A673 (cell line): ENCODE measurements around the gene CERS6. TPM values are rescaled to one million over a fixed set of nuclear protein-coding genes. Genes with fewer than 3 reads are reported as not detected.

Experiments
- BruUV-seq: library from RNA; stranded (reverse); fragments of 400-500 nt; replicated peaks from 2 replicates; lab custom pipeline; 2021; lab: Mats Ljungman, UMichigan
- CTCF ChIA-PET: fragments of 300-600 bp; sonication (Branson Sonifier 250); formaldehyde crosslinking; loops from one replicate; lab custom pipeline; 2022; ENCODE audit warnings: antibody characterized with exemption; lab: Charles Lee
- POLR2A ChIA-PET: fragments of 300-600 bp; sonication (Branson Sonifier 250); formaldehyde crosslinking; loops from one replicate; lab custom pipeline; 2022; ENCODE audit warnings: antibody characterized with exemption; ENCODE audit not compliant: low non-redundant PET; lab: Charles Lee
- DNase-seq: peaks from one replicate; pipeline ENCODE4 v3.0.0-alpha.2; 2015; ENCODE audit warnings: low spot score
- H3K27ac ChIP-seq: fragments of 200-600 bp; sonication (generic); 2 replicates; pipeline ENCODE4 v1.5.1; 2016; ENCODE audit warnings: mixed run types, low read depth, mild to moderate bottlenecking, mixed read lengths, antibody characterized with exemption, low read length; ENCODE audit not compliant: poor library complexity, severe bottlenecking
- H3K27me3 ChIP-seq: fragments of 200-600 bp; sonication (generic); replicated peaks from 2 replicates; pipeline ENCODE4 v1.6.1; 2017; ENCODE audit warnings: mixed run types, low read depth, mild to moderate bottlenecking, mixed read lengths, antibody characterized with exemption, low read length; ENCODE audit not compliant: insufficient read depth, poor library complexity
- H3K36me3 ChIP-seq: fragments of 200-600 bp; sonication (generic); 2 replicates; pipeline ENCODE4 v1.6.1; 2016; ENCODE audit warnings: mixed run types, mild to moderate bottlenecking, mixed read lengths, antibody characterized with exemption, low read length; ENCODE audit not compliant: insufficient read depth, poor library complexity, severe bottlenecking
- H3K4me1 ChIP-seq: fragments of 200-600 bp; sonication (generic); 2 replicates; pipeline ENCODE4 v1.6.1; 2017; ENCODE audit warnings: mixed run types, mild to moderate bottlenecking, mixed read lengths, antibody characterized with exemption, low read length; ENCODE audit not compliant: insufficient read depth, poor library complexity, severe bottlenecking
- H3K4me3 ChIP-seq: fragments of 200-600 bp; sonication (generic); 2 replicates; pipeline ENCODE4 v1.5.1; 2016; ENCODE audit warnings: low read depth, mixed run types, mild to moderate bottlenecking, mixed read lengths, low read length; ENCODE audit not compliant: poor library complexity, severe bottlenecking
- H3K9me3 ChIP-seq: fragments of 200-600 bp; sonication (generic); 2 replicates; pipeline ENCODE4 v1.6.1; 2016; ENCODE audit warnings: mixed run types, low read depth, mild to moderate bottlenecking, mixed read lengths, antibody characterized with exemption, low read length; ENCODE audit not compliant: poor library complexity, severe bottlenecking
- EZH2 ChIP-seq: fragments of 200-600 bp; sonication (generic); IDR thresholded peaks from 2 replicates; pipeline ENCODE4 v1.6.1; 2017; ENCODE audit warnings: borderline replicate concordance, low read depth, mild to moderate bottlenecking, mixed read lengths, antibody characterized with exemption, low read length; ENCODE audit not compliant: poor library complexity, severe bottlenecking
- intact Hi-C: fragments of 100-400 bp; cut with micrococcal nuclease; formaldehyde crosslinking; loops from one replicate; pipeline ENCODE4 v1.10.0; 2022; ENCODE audit not compliant: unreplicated experiment
- total RNA-seq: library from RNA; stranded (reverse); gene quantifications from 2 replicates; pipeline ENCODE4 v1.2.3, GENCODE V29; 2021
- TF ChIP-seq, protein P1 (sequence below): fragments of 300-800, 200-600 bp; sonication (generic); conservative IDR thresholded peaks from 2 replicates; pipeline ENCODE4 v1.5.1; 2017; ENCODE audit warnings: low read depth, mild to moderate bottlenecking, antibody characterized with exemption, low read length, moderate library complexity, mixed read lengths

CERS6 gene
- total RNA-seq, 1 experiment from 2014 or later: 12.4 TPM

DNA sequence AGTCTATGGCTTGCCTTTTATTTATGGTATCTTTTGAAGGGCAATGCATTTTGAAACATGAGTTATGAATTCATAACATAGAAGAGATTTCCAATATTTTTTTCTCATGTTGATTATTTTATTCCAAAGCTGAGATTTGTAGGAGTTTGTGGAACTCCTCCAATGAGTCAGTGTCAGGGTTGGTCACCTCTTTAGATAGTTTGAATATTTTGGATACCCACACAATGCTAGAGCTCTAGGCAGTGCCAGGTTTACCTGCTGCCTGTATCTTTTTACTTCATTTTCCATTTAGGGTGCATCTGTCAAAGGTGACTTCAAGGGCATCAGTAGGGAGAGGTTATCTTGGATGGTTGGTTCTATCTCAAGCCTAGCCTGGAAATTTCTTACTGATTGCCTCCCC lies 152.7 kb downstream of the CERS6 start:
- Histone ChIP-seq H3K9me3 (peaks cover 6% of the 10 kb centered on the region), H3K4me3 (no peak overlapping the region), H3K27ac (no peak overlapping the region), H3K36me3 (no peaks in the 10 kb centered on the region), H3K27me3 (no peaks in the 10 kb centered on the region), H3K4me1 (no peaks in the 10 kb centered on the region)
- no peak for DNase-seq
- POLR2A ChIA-PET: no interaction called here
- BruUV-seq: no TSS peak
- CTCF ChIA-PET: no interaction called here
- TF ChIP-seq, protein P1, sequence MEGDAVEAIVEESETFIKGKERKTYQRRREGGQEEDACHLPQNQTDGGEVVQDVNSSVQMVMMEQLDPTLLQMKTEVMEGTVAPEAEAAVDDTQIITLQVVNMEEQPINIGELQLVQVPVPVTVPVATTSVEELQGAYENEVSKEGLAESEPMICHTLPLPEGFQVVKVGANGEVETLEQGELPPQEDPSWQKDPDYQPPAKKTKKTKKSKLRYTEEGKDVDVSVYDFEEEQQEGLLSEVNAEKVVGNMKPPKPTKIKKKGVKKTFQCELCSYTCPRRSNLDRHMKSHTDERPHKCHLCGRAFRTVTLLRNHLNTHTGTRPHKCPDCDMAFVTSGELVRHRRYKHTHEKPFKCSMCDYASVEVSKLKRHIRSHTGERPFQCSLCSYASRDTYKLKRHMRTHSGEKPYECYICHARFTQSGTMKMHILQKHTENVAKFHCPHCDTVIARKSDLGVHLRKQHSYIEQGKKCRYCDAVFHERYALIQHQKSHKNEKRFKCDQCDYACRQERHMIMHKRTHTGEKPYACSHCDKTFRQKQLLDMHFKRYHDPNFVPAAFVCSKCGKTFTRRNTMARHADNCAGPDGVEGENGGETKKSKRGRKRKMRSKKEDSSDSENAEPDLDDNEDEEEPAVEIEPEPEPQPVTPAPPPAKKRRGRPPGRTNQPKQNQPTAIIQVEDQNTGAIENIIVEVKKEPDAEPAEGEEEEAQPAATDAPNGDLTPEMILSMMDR: no peak
- TF ChIP-seq EZH2: no peak
- intact Hi-C loops: no loop called here

DNA sequence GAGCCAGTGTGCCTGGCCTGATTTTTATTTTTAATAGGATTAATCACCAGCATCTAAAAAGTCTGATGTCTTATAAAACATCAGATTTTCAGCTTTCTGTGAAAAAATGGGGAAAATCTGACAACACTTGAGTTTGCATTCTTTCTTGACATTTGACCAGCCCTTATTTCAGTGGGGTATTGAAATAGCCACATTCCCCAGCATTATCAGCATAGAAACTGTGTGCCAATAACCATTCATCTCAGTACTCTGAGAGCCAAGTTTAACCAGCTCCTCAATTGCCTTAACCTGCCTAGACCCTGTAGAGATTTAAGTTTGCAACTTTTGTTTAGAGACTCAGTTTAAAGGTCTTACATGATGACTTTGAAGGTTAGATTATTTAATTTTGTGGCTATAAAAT lies 155.0 kb downstream of the CERS6 start:
- CTCF ChIA-PET: no interaction called here
- Histone ChIP-seq H3K9me3 (no peaks in the 10 kb centered on the region), H3K27ac (no peak overlapping the region), H3K27me3 (no peaks in the 10 kb centered on the region), H3K4me1 (no peaks in the 10 kb centered on the region), H3K36me3 (no peaks in the 10 kb centered on the region), H3K4me3 (no peak overlapping the region)
- no TSS peak for BruUV-seq
- TF ChIP-seq EZH2: no peak
- TF ChIP-seq, protein P1: no peak
- POLR2A ChIA-PET: no interaction called here
- DNase-seq: no peak
- intact Hi-C loops: no loop called here

DNA sequence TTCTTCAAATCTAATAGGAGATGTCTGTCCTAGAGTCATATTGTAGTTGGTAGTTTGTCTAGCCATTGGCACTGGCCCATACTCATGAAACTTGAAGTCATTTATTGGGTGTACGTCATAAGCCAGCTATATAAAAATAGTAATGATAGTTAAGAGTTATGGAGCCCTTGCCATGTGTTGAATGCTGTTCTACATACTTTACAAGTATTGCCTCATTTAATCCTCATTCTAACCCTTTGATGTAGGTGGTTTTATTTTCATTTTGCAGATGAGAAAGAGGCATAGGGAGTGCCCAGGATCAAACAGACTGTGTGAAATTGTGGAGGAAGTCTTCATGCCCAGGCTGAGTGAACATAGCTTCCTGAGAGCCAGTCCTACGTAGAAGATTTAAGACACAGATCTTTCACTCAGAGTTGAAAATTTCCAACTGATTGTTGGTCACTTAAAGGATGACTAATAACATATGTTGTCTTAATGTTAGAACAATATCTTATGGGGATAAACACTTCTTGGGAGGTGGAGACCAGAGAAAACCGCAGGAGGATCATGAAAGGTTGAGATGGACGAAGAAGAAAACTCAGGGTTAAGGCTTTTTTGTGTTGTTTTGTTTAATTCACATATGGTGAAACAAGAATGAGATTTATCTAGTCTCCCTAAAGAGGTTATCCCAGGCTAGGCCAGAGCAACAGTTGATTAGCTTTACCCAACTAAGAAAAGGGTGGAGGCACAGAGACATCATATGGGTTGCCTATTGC lies 156.0 kb downstream of the CERS6 start:
- Histone ChIP-seq H3K9me3 (no peaks in the 10 kb centered on the region), H3K27ac (no peak overlapping the region), H3K27me3 (no peaks in the 10 kb centered on the region), H3K36me3 (no peaks in the 10 kb centered on the region), H3K4me3 (no peak overlapping the region), H3K4me1 (no peaks in the 10 kb centered on the region)
- TF ChIP-seq, protein P1: no peak
- TF ChIP-seq EZH2: no peak
- ChIA-PET POLR2A (no interaction called here), CTCF (no interaction called here)
- intact Hi-C loops: no loop called here
- DNase-seq: no peak
- BruUV-seq: no TSS peak
